Esophagus (tissue), 2 donors: ENCODE results near the gene ATP5F1E. TPM values are rescaled to one million over a fixed set of nuclear protein-coding genes. Genes with fewer than 3 reads are reported as not detected.
"Not testable (repeated sequence)": the region's sequence is repeated elsewhere in the genome, so short reads cannot be mapped to it uniquely, and the experiment has no call there.

Source experiments
- H3K27ac ChIP-seq, 2 donors: one replicate each; pipeline ENCODE4 v1.5.1; 2013; ENCODE audit warnings: low read depth in 2 of 2, mild to moderate bottlenecking in 2 of 2, inconsistent platforms in 1 of 2, low read length in 1 of 2, moderate library complexity in 1 of 2
- H3K27me3 ChIP-seq, 2 donors: one replicate each; pipeline ENCODE4 v1.6.1; 2013; ENCODE audit warnings: low read length in 2 of 2, control low read depth in 1 of 2, mild to moderate bottlenecking in 1 of 2; ENCODE audit not compliant: insufficient read depth in 2 of 2, control insufficient read depth in 1 of 2
- H3K36me3 ChIP-seq, 2 donors: one replicate each; pipeline ENCODE4 v1.6.1; 2013; ENCODE audit warnings: low read length in 1 of 2; ENCODE audit not compliant: control insufficient read depth in 2 of 2, insufficient read depth in 2 of 2
- H3K4me1 ChIP-seq, 2 donors: one replicate each; pipeline ENCODE4 v1.6.1; 2013; ENCODE audit warnings: low read length in 1 of 2; ENCODE audit not compliant: control insufficient read depth in 2 of 2, insufficient read depth in 2 of 2
- H3K4me3 ChIP-seq, 2 donors: one replicate each; pipeline ENCODE4 v1.5.1; 2013; ENCODE audit warnings: low read length in 2 of 2, mild to moderate bottlenecking in 2 of 2, low read depth in 1 of 2, moderate library complexity in 1 of 2
- H3K9me3 ChIP-seq, 2 donors: one replicate each; pipeline ENCODE4 v1.6.1; 2013; ENCODE audit warnings: mild to moderate bottlenecking in 2 of 2, low read depth in 1 of 2, low read length in 1 of 2, moderate library complexity in 1 of 2; ENCODE audit not compliant: control insufficient read depth in 2 of 2, insufficient read depth in 1 of 2
- WGBS, 2 donors: extraction: QIAGEN DNeasy Blood & Tissue Kit; methylation state at CpG; one replicate each; pipeline ENCODE4 v1.1.7; 2013; 5-methylcytosine and 5-hydroxymethylcytosine counted together
- polyA plus RNA-seq, 2 donors: library from polyadenylated mRNA; stranded (reverse); fragments of 200-250 nt; gene quantifications; one replicate each; pipeline ENCODE4 v1.2.3, GENCODE V29; 2013
- donor health status: healthy with polysubstance abuse.
- donor health status: Bipolar disorder and iron deficiency.

ATP5F1E gene
- polyA plus RNA-seq, 2 donors: 36.3 to 50.1 TPM

DNA sequence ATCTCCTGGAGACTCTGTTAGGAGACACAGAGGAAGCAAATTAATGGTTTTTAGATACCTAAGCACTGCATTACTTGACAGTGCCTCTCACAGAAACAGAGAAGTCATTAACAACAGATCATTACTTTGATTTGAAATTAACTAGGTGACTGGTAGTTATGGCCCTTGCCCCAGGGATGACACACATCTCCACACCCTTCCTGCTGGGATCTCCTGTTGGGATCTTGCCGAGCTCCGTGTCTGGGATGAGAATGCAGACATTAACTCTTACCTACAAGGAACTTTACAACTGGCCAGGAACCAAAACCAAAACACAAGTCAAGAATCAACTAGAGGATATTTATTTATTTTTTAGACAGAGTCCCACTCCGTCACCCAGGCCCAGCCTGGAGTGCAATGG is 12.7 kb upstream of the ATP5F1E start:
- 73 to 78% methylated on average over 3 of the region's 3 CpGs for WGBS, 2 donors

DNA sequence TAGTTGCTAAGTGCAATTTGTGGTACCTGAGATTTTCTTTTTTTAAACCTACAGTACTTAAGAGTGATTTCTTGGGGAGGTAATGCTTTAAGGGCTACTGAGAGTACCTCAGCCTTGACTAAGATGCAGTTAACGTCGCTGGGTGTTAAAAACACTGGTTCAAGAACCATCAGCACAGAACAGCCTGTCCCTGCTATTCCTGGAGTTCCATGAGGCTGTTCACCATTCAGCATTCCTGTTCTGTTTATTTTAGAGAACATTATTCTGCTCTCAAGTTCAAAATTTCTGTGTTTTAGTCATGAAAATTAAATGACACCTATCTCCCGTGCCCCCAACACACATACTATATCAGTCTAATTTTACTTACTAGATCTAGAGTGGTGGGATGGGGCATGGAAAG is 12.2 kb upstream of the ATP5F1E start:
- H3K4me3 ChIP-seq: no peak overlapping the region
- H3K9me3 ChIP-seq: no peaks in the 10 kb centered on the region
- WGBS, 2 donors: 91% methylated on average over 3 of the region's 3 CpGs
- H3K27ac ChIP-seq: no peak overlapping the region
- H3K4me1 ChIP-seq: peaks cover 3 to 9% of the 10 kb centered on the region in 2 donors
- no peaks in the 10 kb centered on the region for H3K36me3 ChIP-seq
- no peaks in the 10 kb centered on the region for H3K27me3 ChIP-seq

More for the DNA sequence above, 12.7 kb upstream of the ATP5F1E start:
- Histone ChIP-seq H3K9me3 (no peaks in the 10 kb centered on the region), H3K27me3 (no peaks in the 10 kb centered on the region), H3K36me3 (no peaks in the 10 kb centered on the region), H3K4me3 (no peak overlapping the region), H3K27ac (no peak overlapping the region), H3K4me1 (peaks cover 3 to 9% of the 10 kb centered on the region in 2 donors)

DNA sequence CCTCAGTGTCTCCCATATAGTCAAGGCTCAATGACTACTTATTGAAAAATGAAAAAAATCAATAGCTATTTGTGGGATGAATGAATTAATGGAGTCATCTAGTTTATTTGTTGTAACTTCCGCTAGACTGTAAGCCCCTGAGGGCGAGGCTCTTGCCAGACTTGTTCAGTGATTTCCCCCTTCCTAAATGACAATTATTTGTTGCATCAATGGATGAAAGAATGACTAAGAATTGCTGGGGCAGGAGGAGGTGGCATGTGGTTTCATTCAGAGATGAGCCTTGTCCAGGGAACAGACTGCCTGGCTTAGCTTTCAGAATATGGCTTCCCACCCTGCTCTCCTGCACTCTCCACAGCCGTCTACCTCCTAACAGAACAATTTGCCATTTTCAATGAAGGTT is 11.6 kb upstream of the ATP5F1E start:
- H3K4me3 ChIP-seq: no peak overlapping the region
- H3K27ac ChIP-seq: peak overlapping the region; percentile 16 to 80
- no peaks in the 10 kb centered on the region for H3K36me3 ChIP-seq
- H3K9me3 ChIP-seq: no peaks in the 10 kb centered on the region
- no peaks in the 10 kb centered on the region for H3K27me3 ChIP-seq
- 56 to 57% methylated on average over 3 of the region's 3 CpGs for WGBS, 2 donors
- peaks cover 3 to 9% of the 10 kb centered on the region in 2 donors for H3K4me1 ChIP-seq

GRCh38 chr20:59042796-59043631 is 10.9 kb upstream of the ATP5F1E start:
- peak overlapping the region; percentile 80 to 89 for H3K27ac ChIP-seq
- WGBS, 2 donors: 14% methylated on average over 53 to 66 of the region's 66 CpGs
- no peaks in the 10 kb centered on the region for H3K9me3 ChIP-seq
- H3K27me3 ChIP-seq: no peaks in the 10 kb centered on the region
- peak overlapping the region; percentile 86 to 100 for H3K4me3 ChIP-seq
- peaks cover 3 to 9% of the 10 kb centered on the region in 2 donors for H3K4me1 ChIP-seq
- H3K36me3 ChIP-seq: peaks cover under 1% of the 10 kb centered on the region in 2 donors

DNA sequence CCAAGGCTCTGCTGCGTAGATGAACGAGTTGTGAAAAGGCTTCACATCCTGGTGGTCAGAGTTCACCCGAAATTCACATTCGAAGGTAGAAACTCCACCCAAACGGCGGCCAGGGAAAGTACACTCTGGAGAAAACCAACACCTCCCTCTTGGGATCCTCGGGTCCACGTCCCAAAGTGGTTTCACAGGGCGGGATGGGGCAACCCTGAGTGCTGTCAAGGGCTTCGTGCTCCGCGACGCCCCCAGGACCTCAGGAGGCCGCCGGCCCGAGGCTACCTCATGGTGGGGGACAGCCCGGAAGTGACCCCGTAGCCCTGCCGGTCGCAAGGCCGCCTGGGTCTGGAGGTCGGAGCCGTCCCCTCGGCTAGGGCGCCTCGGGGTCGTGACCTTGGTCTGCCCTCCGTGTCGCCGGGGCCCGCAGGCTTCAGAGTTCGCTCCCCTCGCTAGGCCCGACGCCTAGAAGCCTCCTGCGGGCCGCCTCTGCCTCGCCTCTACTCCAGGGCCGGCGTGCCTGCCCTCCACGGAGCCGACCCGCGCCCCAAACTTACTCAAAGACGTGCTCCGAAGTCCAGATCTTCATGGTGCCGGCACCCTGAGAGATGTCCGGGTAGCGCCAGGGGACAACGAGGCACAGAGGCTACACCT is 10.1 kb upstream of the ATP5F1E start, which contains the start of gene PRELID3B:
TSS of gene PRELID3B (minus strand) at position 636 of the 645 bp plus-strand sequence. CDS start at position 580, 56 bp downstream.
- WGBS, 2 donors: 2% methylated on average over 37 to 50 of the region's 50 CpGs
- Histone ChIP-seq H3K4me3 (peak within 1 kb of the TSS; percentile 86 to 100), H3K36me3 (peaks cover 4 to 6% of the 10 kb centered on the region in 2 donors), H3K27ac (peak within 1 kb of the TSS; percentile 80 to 89), H3K9me3 (no peaks in the 10 kb centered on the region), H3K4me1 (peaks cover 3 to 9% of the 10 kb centered on the region in 2 donors), H3K27me3 (no peaks in the 10 kb centered on the region)

GRCh38 chr20:59041487-59041886 is 9.4 kb upstream of the ATP5F1E start:
- H3K4me3 ChIP-seq: peak overlapping the region in 1 of 2 donors; percentile 86
- WGBS, 2 donors: 78 to 86% methylated on average over 16 of the region's 16 CpGs
- H3K27ac ChIP-seq, H3K9me3 ChIP-seq, H3K4me1 ChIP-seq, H3K27me3 ChIP-seq, H3K36me3 ChIP-seq: not testable (repeated sequence)

- H3K4me1 ChIP-seq: peaks cover 3 to 9% of the 10 kb centered on the region in 2 donors
- peak overlapping the region in 1 of 2 donors; percentile 86 for H3K4me3 ChIP-seq
- H3K27ac ChIP-seq: no peak overlapping the region
- H3K36me3 ChIP-seq: peaks cover 9 to 14% of the 10 kb centered on the region in 2 donors
- no peaks in the 10 kb centered on the region for H3K9me3 ChIP-seq
- no peaks in the 10 kb centered on the region for H3K27me3 ChIP-seq
- WGBS, 2 donors: 74 to 84% methylated on average over 5 of the region's 5 CpGs
These were observed 8.5 kb upstream of the ATP5F1E start for GRCh38 chr20:59040667-59041066.

DNA sequence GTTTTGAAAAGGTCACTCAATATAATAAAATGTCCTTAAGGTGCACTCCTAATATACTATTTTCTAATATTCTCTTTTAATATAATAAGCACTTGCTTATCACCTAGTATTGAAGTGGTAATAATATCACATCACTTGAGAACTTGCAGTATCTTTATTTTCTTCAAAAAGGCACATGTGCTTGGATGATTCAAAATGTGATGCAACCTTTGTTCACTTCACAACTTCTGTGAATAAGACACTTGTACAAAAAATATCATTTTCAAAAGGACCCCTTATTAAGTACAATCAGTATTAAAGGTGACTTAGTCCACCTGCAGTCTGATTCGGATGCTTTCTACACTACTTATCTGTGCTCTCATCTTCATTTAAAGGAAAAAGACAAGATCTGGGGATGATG is 7.1 kb upstream of the ATP5F1E start:
- Histone ChIP-seq H3K27ac (no peak overlapping the region), H3K27me3 (no peaks in the 10 kb centered on the region), H3K4me1 (peaks cover 3 to 9% of the 10 kb centered on the region in 2 donors), H3K4me3 (no peak overlapping the region), H3K36me3 (peaks cover 9 to 15% of the 10 kb centered on the region in 2 donors), H3K9me3 (no peaks in the 10 kb centered on the region)
- 58 to 76% methylated on average over 1 of the region's 1 CpG for WGBS, 2 donors

DNA sequence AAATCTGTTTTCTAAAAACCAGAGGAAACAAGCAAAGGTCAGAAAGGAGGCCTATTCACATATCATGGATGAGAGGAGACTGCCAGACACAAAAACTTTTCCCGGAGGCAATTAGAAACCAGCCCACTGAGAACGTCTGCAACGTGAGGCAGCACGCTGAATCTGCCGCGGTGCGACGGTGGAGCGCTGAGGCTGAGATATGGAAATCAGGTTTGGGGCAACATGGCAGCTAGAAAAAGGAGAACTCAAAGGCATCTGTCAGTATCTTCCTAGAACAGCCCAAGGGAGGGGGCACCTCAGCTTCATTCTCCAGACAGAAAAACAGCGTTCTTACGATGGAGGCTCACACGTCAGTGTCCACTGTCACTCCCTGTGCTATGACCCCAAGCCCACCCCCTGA is 5.3 kb upstream of the ATP5F1E start:
- Histone ChIP-seq H3K27ac (no peak overlapping the region), H3K9me3 (no peaks in the 10 kb centered on the region), H3K36me3 (peaks cover 9 to 15% of the 10 kb centered on the region in 2 donors), H3K27me3 (no peaks in the 10 kb centered on the region), H3K4me1 (peaks cover 3 to 4% of the 10 kb centered on the region in 2 donors), H3K4me3 (no peak overlapping the region)
- WGBS, 2 donors: 92 to 95% methylated on average over 12 of the region's 12 CpGs
